Measurements from ENCODE around the gene ZFP82.

ZFP82 gene

DNA sequence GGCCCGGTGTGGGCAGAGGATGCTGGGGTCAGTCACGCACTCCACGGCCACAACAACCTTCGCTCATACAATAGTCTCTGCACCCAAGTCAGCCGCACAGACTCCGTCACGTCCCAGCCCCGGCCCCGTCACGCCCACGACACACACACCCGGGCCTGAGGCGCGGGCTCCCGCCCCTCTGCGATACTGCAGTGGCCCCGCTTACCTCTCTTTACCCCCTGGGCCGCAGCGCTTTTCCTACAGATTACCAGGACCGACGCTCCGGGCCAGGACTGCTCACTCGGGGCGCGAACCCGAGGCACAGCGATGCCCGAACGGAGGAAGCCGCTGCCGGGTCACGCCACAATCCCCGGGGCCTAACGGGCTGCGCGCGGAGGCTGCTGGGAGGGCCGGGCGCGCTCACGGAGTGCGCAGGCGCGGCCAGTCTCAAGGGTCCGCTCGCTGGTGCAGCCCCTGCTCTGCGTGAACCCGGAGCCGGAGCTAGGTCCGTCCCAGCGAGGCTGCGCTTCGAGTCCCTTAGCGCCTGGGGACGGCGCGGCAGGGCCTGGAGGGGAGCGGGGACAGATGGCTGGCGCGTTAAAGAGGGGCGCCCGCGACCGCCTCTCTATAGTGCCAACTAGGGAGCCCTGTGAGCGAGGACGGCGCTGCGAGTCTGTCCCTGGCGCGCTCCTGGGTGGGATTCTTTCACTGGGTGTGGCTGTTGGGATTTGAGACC, at the start of gene ZFP82:
ZFP82 (minus strand) TSS at position 358 of the 715 bp plus-strand sequence. CDS start 8,855 bp downstream, outside the sequence.
- DNase-seq (ENCODE audit: low read depth, low spot score), result peak; percentile 44

DNA sequence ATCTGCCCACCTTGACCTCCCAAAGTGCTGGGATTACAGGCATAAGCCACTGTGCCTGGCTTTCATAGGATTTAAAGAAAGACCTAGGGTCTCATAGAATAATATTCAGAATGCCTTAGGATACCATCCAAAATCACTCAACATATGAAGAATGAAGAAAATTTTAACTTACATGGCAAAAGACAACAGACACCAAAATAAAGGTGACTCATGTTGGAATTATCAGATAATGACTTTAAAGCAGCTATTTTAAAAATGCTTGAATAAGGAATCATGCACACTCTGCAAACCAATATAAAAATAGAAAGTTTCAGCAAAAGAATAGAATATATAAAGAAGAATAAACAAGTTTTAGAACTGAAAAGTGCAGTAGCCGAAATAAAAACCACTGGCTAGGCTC, 41.6 kb upstream of the ZFP82 start:
- no peak for DNase-seq (ENCODE audit: low read depth, low spot score)

DNA sequence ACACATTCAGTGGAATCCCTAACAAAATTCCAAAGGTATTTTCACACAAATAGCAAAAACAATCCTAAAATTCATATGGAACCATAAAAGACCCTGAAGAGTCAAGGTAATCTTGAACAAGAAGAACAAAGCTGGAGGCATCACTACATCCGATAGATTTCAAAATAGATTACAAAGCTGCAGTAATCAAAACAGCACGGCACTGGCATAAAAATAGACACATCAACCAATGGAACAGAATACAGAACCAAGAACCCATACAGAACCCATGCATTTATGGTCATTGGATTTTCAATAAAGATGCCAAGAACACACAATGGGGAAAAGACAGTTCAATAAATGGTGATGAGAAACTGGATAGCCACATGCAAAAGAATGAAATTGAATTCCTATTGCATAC, 38.4 kb upstream of the ZFP82 start:
- DNase-seq (ENCODE audit: low read depth, low spot score), result no peak

- DNase-seq (ENCODE audit: low read depth, low spot score), result no peak
These were observed 30.7 kb upstream of the ZFP82 start for GRCh38 chr19:36449059-36449670.

- DNase-seq (ENCODE audit: low read depth, low spot score), result no peak
These were observed 22.9 kb upstream of the ZFP82 start for GRCh38 chr19:36441339-36441738.

GRCh38 chr19:36436531-36436930, 18.1 kb upstream of the ZFP82 start:
- DNase-seq (ENCODE audit: low read depth, low spot score), result no peak

GRCh38 chr19:36423925-36424324, 5.5 kb upstream of the ZFP82 start:
- DNase-seq (ENCODE audit: low read depth, low spot score), result no peak

- DNase-seq (ENCODE audit: low read depth, low spot score), result no peak
These were observed 3.5 kb upstream of the ZFP82 start for GRCh38 chr19:36421749-36422481.

GRCh38 chr19:36420961-36421748, 2.7 kb upstream of the ZFP82 start:
- DNase-seq (ENCODE audit: low read depth, low spot score), result peak; percentile 3

GRCh38 chr19:36417752-36418286, 625 bp downstream of the ZFP82 start:
- DNase-seq (ENCODE audit: low read depth, low spot score), result no peak

DNA sequence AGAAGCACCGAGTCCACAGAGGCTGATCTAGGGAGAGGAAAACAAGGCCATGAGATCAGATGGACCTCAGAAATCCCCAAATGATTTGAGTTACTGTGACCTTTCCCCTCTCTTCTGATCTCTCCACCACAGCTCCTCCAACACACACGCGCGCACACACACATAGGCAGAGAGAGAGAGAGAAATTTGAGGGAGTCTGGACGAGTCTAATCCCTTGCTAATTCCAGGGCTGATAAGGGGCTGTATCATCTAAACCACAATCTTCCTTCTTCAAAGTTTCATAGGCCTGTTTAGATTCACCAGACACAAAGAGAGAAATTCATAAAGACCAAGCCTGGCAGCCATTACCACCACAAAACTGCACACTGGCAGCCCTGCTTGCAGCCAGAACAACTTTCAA, 8.6 kb downstream of the ZFP82 start:
- DNase-seq (ENCODE audit: low read depth, low spot score), result no peak

DNA sequence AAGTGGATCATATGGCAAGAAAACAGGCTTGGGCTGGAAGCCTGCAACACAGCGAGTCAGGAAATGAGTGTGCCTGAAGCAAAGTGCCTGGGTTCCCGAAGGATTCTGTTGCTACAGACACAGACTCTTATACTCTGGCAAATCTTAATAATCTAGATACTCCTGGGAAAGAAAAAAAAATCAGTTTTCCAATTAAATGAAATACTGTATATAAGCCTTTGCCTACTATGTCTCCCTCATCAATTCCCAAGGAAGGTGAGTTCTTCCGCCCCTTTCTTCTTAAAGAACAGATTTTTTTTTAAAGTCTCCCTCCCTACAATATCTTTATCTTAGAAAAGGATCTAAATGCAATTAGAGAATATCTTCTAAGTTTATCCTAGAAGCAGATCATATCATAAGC, 10.3 kb downstream of the ZFP82 start:
- no peak for DNase-seq (ENCODE audit: low read depth, low spot score)

- no peak for DNase-seq (ENCODE audit: low read depth, low spot score)
These were observed 13.9 kb downstream of the ZFP82 start for GRCh38 chr19:36404498-36404897.

DNA sequence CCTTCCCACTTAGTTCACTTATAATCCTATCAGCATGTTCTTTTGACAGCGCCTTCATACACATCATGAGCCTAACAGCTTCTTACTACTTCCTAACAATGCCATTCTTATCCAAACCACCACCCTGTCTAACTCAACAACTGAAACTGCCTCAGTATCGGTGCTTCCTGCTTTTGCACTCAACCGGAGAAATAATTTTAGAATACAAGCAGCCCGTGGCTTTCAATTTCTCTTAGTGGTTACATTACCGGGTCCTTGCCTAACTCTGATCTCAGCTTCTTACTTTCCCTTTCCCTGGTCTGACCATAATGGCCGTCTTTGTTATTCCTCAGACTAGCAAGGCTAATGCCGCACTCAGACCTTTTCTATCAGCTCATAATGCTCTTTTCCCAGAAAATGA, 17.0 kb downstream of the ZFP82 start:
- DNase-seq (ENCODE audit: low read depth, low spot score), result no peak

DNA sequence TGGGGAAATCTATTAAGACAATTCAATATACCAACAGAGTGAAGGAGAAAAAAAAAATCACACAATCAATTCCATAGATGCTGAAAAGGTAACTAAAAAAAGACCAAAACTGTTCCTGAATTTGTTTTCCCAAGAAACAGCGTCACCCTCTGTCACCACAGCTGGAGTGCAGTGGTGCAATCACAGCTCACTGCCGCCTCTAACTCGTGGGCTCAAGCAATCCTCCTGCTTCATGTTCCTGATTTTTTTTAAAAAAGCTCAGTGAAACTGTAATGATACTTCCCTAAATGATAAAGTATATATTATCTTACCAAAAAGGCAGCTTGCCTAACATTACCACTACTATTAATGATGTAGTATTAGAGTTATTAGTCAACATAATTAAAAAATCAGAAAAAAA, 19.9 kb downstream of the ZFP82 start:
- no peak for DNase-seq (ENCODE audit: low read depth, low spot score)

DNA sequence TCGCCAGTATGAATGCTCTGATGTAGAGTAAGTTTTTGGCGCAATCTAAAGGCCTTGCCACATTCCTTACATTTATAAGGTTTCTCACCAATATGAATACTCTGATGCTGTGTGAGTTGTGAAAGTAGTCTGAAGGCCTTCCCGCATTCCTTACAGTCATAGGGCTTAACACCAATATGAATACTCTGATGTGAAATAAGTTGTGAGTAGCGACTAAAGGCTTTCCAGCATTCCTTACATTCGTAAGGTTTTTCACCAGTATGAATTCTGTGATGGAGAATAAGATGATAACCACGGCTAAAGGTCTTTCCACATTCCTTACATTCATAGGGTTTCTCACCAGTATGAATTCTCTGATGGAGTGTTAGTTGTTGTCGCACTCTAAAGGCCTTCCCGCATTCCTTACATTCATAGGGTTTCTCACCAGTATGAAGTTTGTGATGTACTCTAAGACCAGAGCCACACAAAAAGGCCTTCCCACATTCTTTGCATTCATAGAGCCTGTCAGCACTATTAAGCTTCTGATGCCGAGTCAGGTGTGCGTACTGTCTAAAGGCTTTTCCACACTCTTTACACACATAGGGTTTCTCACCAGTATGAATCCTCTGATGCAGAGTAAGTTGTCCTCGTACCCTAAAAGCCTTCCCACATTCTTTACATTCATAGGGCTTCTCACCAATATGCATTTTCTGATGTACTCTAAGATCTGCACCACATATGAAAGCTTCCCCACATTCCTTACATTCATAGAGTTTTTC, 25.3 kb downstream of the ZFP82 start:
- no peak for DNase-seq (ENCODE audit: low read depth, low spot score)

GRCh38 chr19:36379510-36379819, 39.0 kb downstream of the ZFP82 start:
- no peak for DNase-seq (ENCODE audit: low read depth, low spot score)

GRCh38 chr19:36378625-36379509, 39.6 kb downstream of the ZFP82 start, which contains the start of gene ZFP14:
Gene ZFP14 (minus strand): TSS chr19:36379201. CDS start chr19:36367892, 11,309 bp downstream.
- DNase-seq (ENCODE audit: low read depth, low spot score), result peak; percentile 70

GRCh38 chr19:36377541-36378178, 40.8 kb downstream of the ZFP82 start:
- DNase-seq (ENCODE audit: low read depth, low spot score), result no peak
